Middle frontal gyrus (tissue), 1 donor: ENCODE data around the gene TP63.
"Not testable (repeated sequence)": the region's sequence is repeated elsewhere in the genome, so short reads cannot be mapped to it uniquely, and the experiment has no call there.

ENCODE experiments used
- DNase-seq: peaks from one replicate; pipeline ENCODE4 v3.0.0-alpha.2; 2015; ENCODE audit warnings: low spot score; ENCODE audit errors: extremely low spot score

The TP63 gene

DNA sequence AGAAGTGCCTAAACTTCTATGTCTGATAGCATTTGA, at the start of gene TP63:
TSS of gene TP63 (plus strand) at position 17 of the 36 bp plus-strand sequence. CDS start 127 bp downstream, outside the sequence.
- DNase-seq = no peak

DNA sequence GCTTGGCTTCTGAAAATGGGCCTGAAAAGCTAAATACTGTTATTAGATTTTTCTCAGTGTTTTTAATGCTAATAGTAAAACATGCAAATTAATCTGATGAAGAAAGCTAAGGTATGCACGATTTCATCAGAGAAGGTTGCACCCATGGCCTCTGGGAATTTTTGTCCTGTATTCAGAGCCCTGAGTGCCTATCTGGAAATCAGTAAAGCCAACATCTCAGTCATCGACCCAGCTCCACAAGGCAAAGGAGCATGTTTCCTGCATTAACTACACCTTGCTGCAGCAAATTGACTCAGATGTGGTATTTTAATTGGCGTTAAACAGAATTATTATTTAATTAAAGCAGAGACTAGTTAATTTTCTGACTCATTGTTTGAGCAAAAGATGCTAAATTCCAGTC, 49.0 kb upstream of the TP63 start:
- DNase-seq = no peak

DNA sequence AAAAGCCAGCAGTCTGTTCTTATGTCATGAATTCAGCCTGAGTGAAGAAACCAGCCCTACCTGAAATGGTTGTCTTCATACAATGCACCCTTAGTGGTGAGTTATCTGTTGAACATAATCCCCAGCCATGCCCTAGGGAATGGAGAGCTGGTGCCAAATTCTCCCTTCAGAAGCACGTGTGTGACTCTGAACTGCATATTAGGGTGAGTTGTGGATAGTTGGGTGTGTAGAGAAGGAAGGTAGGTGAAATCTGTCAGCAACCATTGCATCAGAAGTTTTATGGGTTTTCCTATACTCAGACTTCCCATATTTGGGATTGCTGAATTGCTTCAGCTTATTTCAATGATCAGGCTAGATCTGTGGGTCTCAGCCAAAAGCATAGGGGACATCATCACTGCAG, 46.5 kb upstream of the TP63 start:
- no peak for DNase-seq

DNA sequence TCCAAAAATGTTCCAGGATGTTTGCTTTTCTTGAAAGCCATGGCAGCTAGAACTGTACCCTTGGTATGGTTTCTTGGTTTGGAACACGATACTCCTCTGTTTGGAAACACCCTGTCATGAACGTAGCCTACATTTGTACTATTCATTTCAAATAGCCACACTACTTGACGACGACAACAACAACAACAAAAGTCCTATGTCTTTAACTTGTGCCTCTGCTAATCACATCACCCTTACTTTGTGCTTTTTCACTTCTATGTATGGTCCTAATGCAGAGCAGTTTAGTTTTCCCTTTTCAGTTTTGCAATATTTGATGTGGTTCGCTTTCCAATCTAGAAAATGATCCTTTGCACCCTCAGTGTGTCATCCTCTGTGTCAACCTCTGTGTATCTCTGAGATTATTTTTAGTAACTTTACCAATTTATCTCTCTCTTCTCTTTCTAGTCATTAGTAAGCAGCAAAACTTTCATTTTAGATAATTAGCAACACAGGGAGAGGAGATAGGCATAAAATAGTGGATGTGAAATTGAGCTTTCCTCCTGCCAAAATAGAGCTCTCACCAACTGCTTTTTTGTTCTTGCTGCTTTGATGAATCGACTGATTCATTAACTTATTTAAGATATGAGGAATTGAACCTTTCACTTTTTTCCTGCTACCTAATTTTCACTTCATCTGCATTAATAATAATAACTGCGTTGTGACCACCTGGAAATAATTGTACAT, 44.1 kb upstream of the TP63 start:
- DNase-seq = no peak

DNA sequence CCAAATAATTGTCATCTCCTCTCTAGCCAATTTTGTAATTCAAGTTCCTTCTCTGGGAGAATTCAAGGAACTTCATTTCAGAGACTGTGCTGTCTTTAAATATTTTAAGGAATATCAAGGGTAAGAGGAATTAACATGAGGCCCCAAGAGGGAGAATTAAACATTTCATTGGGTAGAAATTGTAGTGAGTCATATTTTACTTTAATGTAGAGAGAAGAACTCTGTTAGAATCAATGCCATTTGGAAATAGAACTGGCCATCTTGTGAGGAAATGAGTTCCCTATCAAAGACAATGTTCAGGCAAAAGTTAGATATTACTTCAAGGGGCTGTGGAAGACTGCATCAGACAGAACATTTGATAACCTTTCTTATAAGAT, 43.5 kb upstream of the TP63 start:
- no peak for DNase-seq

DNA sequence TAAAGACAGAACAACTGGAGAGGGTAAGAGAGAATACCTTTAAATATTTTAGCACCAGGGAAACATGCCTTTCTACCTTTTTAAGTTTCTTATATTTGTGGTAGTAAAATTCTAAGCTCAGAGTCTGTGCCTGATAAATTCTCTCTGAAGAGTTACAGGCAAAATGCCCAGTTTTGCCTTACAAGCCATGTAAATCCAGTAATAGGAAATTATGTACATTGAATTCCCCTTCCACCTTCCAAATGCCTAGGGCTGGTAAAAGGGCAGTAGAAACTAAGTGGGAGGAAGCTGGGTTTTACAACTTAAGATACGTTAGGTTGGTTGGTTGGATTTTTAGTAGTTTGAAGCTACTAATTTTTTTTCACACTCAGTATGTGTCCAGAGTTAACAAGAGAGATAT, 43.1 kb upstream of the TP63 start:
- no peak for DNase-seq

DNA sequence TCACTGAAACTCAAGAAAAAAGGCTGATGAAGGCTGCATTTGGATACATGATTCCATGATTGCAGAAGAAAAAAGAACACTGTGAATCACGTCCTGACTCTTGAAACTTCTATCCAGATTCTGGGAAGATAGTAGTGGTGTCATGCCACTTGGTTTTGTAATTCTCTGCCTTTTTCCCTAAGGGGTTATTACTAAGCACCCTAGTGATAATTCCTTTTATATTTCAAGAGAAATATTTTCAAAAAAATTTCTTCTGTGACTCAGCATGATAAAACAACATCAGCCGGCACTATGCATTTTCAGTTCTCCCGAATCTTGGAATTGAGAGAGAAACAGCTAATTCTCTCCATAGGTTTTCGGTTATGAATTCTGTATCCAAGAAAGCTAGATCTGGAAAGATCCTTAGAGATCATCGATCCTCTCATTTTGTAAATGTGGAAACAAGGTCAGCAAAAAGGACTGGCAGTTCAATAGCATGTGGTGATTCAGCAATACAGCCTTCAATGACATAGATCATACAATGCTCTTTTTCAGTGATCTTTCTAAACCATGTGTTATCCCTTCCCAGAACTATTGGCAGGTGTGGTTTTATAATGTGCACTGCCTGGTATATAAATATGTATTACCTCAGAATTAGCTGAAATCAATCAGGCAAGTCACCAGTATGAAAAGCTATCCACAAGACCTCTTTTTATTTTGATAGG, 42.6 kb upstream of the TP63 start:
- no peak for DNase-seq

DNA sequence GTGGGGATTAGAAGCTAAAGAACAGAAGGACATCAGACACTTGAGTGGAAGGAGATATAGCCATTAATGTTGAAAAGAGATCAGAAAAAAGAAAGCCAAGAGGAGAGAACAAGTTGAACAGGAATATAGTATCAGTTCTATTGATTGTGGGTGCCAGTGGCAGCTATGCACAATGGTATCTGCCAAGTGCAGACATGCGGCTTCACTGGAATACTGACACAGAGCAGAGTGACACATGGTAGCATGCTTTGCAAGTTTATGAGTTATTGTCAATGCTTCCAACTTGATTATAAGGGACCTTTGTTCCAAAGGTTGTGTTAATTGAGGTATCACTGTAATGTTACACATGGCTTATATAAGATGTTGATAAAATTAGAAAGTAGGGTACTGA, 42.0 kb upstream of the TP63 start:
- no peak for DNase-seq

DNA sequence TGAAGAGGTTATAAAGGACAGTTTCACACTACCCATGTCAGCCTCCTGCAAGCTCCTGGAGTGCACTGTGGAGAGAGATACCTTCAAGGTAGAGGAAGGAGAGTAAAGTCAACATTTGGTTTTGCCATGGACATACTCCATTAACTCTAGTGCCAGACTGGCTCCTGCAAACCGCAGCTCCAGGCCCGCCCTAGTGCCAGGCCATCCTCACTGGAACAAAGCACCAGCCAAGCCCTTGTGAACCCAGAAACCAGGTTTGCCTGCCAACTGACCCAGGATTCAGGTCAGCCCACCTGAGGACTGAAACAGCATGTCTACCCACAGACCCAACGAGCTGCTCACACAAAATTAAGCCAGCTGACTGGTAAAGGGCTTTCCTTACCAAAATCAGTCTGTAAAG, 41.0 kb upstream of the TP63 start:
- no peak for DNase-seq

DNA sequence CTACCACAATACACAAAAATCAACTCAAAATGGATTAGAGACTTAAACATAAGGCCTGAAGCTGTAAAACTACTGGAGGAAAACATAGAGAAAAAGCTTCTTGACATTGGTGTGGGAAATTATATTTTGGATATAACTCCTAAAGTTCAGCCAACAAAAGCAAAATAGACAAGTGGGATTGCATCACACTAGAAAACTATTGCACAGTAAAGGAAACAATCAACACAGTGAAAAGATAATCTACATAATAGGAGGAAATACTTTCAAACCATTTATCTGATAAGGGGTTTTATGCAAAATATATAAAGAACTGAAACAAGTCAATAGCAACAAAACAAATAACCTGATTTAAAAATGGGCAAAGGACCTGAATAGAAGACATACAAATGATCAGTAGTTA, 37.6 kb upstream of the TP63 start:
- no peak for DNase-seq

DNA sequence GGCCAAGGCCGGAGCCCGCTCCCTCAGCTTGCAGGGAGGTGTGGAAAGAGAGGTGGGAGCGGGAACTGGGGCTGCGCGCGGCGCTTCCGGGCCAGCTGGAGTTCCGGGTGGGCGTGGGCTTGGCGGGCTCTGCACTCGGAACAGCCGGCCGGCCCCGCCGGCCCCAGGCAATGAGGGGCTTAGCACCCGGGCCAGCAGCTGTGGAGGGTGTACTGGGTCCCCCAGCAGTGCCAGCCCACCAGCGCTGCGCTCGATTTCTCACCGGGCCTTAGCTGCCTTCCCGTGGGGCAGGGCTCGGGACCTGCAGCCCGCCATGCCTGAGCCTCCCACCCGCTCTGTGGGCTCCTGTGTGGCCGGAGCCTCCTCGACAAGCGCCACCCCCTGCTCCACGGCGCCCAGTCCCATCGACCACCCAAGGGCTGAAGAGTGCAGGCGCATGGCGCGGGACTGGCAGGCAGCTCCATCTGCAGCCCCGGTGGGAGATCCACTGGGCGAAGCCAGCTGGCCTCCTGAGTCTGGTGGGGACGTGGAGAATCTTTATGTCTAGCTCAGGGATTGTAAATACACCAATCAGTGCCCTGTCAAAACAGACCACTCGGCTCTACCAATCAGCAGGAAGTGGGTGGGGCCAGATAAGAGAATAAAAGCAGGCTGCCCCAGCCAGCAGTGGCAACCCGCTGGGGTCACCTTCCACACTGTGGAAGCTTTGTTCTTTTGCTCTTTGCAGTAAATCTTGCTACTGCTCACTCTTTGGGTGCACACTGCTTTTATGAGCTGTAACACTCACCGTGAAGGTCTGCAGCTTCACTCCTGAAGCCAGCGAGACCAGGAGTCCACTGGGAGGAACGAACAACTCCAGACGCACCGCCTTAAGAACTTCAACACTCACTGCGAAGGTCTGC, 34.9 kb upstream of the TP63 start:
- not testable (repeated sequence) for DNase-seq

DNA sequence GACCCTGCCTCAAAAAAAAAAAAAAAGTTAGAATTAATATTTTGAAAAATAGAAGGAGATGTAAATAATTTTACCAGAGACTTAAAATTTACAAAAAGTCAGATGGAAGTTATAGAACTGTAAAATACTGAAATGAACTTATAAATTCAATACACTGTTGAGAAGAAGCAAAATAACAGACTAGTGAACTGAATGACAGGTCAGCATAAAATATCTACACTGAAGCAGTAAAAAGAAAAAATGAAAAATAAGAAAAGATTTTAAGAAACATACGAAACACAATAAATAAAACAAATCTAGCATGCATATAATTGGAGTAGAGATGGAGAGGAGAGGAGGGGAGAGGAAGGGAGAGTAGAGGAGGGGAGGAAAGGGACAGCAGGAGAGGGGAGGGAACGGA, 33.3 kb upstream of the TP63 start:
- DNase-seq = no peak

DNA sequence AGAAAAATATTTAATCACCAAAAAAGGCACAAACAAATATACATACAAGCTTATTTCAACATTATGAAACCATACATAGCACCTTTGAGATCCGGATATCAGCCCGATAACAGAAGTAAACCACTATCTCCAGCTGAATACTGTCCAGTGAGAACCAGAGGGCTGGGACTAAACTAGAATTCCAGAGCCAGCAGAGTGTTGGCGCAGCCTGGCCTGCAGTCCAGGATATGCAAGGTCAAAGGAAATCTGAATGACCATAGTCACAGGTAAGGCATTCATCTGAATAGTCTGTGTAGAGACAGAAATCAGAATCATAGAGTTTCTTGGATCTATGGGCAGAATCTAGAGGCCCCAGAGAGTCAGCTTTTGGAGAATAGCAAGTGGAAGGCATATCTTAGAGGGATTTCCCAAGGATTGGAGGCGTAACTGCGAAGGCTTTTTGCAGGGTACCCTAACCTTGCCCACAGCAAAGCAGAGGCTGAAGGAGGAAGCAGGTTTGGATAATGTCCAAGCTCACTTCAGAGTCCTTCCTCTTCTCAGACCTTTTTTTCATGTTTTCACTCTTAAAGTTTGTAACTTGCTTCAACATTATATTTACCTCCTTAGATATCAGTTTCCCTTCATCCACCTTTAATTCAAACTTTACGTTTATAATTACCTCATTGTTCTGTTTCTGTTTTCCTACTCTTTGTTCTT, 32.5 kb upstream of the TP63 start:
- DNase-seq = no peak

DNA sequence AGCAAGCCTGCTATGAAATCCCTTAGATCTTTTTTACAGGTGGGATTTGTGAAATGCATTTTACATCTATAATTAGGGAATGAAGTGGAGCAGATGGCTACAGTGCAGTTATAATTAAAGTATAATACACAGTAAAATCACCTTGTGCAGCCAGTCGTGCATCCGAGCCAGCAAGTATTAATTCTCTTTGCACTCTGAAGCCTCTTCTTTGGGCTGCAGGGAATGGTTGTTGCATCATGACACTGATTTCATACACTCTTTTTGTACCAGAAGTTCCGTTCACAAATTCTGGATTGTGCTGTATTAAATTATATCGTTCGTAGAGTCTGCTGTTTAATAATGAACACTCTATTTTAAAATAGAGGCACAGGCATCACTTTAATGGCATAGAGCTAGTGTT, 28.7 kb upstream of the TP63 start:
- no peak for DNase-seq

DNA sequence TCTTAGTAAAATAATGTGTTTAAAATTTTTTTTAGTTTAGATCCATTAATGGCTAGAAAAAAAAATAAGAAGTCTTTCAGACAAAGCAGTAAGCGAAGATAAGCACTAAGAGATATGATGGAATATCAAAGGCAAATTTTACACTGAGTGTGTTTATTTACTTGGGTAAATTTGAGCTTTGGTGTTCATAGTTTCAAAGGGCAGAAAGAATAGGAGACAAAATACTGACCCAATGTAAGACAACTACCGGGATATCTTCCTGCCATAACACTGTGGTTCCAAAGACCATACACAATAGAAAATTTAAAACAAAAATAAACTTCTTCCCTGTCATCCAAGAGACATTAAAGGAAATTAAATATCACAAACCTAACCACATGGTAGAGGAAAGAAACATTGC, 25.5 kb upstream of the TP63 start:
- no peak for DNase-seq

DNA sequence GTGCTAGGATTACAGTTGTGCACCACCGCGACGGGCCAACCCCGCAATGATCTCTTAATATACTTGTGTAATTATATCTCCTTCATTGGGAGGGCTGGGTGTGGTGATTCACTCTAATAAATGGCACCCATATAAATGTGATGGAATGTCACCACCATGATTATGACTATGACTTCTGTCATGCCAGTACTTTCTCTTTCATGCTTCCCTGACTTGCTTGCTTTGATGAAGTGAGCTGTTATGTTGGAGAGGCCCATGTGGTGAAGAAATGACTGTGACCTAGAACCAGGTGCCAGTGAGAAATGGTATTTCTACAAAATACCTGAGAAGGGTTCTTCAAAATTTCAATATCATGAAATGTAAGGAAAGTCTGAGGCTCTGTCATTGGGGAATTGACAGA, 24.4 kb upstream of the TP63 start:
- DNase-seq = no peak

DNA sequence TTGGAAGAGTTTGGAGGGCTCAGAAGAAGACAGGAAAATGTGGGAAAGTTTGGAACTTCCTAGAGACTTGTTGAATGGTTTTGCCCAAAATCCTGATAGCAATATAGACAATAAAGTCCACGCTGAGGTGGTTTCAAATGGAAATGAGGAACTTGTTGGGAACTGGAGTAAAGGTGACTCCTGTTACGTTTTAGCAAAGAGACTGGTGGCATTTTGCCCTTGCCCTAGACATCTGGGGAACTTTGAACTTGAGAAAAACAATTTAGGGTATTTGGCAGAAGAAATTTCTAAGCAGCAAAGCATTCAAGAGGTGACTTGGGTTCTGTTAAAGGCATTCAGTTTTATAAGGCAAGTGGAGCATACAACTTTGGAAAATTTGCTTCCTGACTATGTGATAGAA, 18.5 kb upstream of the TP63 start:
- DNase-seq = not testable (repeated sequence)

DNA sequence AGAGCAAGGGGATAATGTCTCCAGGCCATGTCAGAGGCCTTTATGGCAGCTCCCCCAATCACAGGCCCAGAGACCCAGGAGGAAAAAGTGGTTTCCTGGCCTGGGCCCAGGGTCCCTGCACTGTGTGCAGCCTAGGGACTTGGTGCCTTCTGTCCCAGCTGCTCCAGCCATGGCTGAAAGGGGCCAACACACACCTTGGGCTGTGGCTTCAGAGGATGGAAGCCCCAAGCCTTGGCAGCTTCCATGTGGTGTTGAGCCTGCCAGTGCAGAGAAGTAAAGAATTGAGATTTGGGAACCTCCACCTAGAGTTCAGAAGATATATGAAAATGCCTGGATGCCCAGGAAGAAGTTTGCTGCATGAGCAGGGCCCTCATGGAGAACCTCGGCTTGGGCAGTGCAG, 18.1 kb upstream of the TP63 start:
- no peak for DNase-seq

DNA sequence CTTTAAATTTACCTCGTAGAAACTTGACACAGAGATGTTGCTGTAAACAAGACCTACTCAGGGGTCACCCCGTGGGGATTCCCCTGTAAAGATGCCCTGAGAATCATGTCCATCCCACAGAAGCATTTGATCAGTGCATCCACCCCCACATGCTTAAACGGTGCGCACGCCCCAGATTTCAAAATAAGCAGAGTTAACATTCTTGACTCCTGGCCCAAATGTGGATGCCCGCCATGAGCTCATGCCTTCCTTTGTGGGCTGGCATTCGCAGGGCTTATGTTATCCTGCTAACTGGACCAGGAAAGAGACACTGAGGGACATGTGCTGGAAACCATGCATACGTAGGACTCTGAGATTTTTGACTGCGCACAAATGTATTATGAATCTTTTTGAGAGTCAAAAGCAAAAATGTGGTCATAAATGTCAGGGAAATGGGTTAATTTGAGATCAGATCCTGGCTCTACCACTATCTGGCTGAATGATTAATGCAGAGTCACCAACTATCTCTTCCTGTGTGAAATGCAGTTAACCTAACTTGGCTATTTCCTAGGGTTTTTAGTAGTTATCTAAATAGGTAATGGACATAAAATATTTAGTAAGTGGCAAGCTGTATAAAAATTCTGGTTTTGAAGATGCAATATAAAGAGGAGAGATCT, 9.1 kb upstream of the TP63 start:
- no peak for DNase-seq

DNA sequence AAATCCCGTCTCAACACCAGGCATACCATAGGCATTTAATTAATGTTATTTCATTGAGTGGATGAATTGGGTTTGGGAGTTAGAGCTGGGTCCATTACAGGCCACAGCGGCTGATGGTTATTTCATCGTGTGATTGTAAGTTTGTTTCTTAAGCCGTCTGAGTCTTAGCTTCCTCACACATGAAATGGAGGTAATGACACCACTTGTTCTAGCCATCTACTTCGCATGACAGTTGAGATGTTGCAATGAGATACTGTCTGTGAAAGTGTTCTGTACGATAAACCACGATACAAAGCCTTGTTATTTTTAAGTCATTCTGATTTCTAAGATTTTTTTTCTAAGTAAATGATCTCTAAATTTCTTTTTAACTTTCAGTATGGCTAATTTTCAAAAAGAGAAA, 8.6 kb upstream of the TP63 start:
- no peak for DNase-seq

DNA sequence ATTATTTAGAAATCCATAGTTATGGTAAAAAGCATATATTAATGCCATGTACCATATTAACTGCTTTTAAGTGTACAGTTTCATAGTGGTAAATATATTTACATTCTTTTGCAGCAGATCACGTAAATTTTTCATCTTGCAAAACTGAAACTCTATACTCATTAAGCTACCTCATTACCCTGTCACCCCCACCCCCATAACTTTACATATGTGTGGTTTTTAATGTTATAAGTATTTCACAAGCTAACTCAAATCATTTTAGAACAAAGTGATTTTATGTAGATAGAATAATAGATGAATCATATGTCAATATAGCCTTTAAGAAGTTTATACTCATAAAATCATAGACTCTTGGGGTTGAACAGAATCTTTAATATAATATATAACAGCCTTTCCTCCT, 7.1 kb upstream of the TP63 start:
- no peak for DNase-seq

DNA sequence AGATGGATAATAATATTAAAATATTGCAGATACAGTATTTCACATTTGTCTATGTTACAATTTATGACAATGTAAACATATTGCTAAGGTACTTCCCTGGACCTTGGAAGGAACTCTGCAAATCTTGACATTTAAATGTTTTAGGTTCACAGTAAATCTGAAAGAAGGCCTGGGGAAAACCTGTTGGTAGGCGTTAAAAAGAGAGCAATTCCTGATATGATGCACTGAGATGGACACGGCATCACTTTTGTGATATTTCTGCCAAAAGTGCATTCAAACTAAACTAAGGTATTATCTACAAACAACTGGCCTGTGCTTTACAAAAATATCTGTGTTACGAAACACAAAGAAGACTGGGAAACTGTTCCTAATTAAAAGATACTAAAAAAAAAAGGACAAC, 6.1 kb upstream of the TP63 start:
- no peak for DNase-seq
